ENCODE results near the gene MYRFL.

Gene MYRFL

DNA sequence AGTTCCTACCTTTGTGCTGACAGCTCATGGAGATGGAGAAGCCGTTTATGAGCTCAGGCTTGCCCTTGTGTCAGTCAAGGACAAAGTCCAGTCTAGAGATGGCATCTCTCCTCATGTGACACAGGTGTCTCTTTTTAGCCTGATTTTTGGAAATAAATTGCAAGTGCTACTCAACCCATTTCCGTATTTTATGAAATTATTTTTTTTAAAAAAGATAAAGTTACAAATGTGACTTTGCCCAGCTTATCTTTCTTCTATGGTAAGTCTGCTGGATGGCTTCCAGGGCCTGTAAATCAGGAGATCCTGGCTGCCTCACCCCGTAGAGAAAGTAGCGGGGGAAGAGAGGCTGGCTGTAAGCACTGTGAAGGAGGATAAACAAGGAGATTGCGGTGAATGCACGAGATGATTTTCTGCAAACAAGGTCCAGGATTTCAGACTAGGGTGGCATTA is 169.7 kb downstream of the MYRFL start:
- Histone ChIP-seq H3K4me1 (ENCODE audit: control insufficient read depth, insufficient read depth, low read length) (peaks cover 14% of the 10 kb centered on the region), H3K36me3 (ENCODE audit: insufficient read depth, low read length) (no peaks in the 10 kb centered on the region), H3K9ac (ENCODE audit: low read depth, low read length) (no peak overlapping the region), H3K4me2 (ENCODE audit: low read length) (no peak overlapping the region), H3K4me3 (ENCODE audit: low read length) (no peak overlapping the region), H3K9me3 (replicated peaks; ENCODE audit: low read length) (no peaks in the 10 kb centered on the region), H3K27me3 (ENCODE audit: control insufficient read depth, insufficient read depth, low read length) (no peaks in the 10 kb centered on the region)

DNA sequence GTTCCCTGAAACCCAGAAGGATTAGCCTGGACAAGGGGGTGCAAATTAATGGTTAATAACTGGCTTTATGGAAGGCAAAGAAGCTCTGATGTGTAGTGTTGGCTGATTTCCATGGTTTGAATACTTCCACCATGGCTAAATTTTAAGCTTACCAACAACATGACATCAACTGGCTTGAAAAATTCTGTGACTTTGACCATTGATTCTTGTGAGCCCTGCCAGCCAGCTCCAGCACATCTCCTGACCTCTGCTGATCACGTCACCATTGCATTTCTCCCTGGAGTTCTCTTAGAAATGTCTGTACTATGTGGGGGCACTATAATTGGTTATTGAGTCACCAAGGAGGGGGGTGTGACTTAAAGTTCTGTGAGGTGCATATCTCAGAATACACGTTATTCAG is 171.2 kb downstream of the MYRFL start:
- Histone ChIP-seq H3K9me3 (replicated peaks; ENCODE audit: low read length) (no peaks in the 10 kb centered on the region), H3K27me3 (ENCODE audit: control insufficient read depth, insufficient read depth, low read length) (no peaks in the 10 kb centered on the region), H3K9ac (ENCODE audit: low read depth, low read length) (no peak overlapping the region), H3K36me3 (ENCODE audit: insufficient read depth, low read length) (no peaks in the 10 kb centered on the region), H3K4me2 (ENCODE audit: low read length) (no peak overlapping the region), H3K4me3 (ENCODE audit: low read length) (no peak overlapping the region), H3K4me1 (ENCODE audit: control insufficient read depth, insufficient read depth, low read length) (peaks cover 14% of the 10 kb centered on the region)

DNA sequence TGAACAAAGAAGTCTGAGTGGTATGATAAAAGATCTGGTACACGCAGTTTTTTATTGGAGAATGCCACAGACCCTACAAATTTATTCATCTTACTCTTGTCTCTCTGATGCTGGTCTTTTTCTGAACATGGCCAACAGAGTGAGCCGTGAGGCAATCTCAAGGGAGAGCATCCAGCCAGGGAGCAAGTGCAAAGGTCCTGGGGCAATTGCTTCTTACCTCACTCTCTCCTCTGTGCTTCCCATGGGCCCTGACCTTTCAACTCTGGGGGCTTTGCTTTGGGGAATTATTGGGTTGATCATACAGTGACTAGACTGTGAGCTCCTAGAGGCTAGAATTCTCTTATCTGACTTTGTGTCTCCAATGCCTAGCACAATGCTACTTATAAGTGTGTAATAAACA is 171.7 kb downstream of the MYRFL start:
- no peak overlapping the region for H3K4me3 ChIP-seq (ENCODE audit: low read length)
- no peaks in the 10 kb centered on the region for H3K36me3 ChIP-seq (ENCODE audit: insufficient read depth, low read length)
- no peak overlapping the region for H3K4me2 ChIP-seq (ENCODE audit: low read length)
- H3K9me3 ChIP-seq (replicated peaks; ENCODE audit: low read length): no peaks in the 10 kb centered on the region
- H3K4me1 ChIP-seq (ENCODE audit: control insufficient read depth, insufficient read depth, low read length): peaks cover 14% of the 10 kb centered on the region
- no peak overlapping the region for H3K9ac ChIP-seq (ENCODE audit: low read depth, low read length)
- no peaks in the 10 kb centered on the region for H3K27me3 ChIP-seq (ENCODE audit: control insufficient read depth, insufficient read depth, low read length)

DNA sequence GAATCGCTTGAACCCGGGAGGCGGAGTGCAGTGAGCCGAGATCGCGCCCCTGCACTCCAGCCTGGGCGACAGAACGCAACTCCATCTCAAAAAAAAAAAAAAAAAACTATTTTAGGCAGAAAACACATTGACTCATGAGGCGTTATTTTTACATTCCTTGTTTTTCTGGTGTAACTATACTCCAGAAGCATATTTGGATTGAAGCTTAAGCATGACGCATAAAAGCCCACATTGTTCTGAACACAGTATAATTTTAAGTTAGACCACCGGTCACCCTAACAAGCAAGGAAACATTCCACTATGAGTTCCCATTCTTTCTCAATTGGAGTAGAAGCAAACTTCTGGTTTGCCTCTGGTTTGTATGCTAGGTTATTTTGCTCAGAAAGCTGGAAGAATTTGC is 173.0 kb downstream of the MYRFL start:
- Histone ChIP-seq H3K36me3 (ENCODE audit: insufficient read depth, low read length) (no peaks in the 10 kb centered on the region), H3K4me1 (ENCODE audit: control insufficient read depth, insufficient read depth, low read length) (peaks cover 14% of the 10 kb centered on the region), H3K27me3 (ENCODE audit: control insufficient read depth, insufficient read depth, low read length) (no peaks in the 10 kb centered on the region), H3K9ac (ENCODE audit: low read depth, low read length) (peak overlapping the region; percentile 8), H3K4me3 (ENCODE audit: low read length) (peak overlapping the region; percentile 33), H3K9me3 (replicated peaks; ENCODE audit: low read length) (no peaks in the 10 kb centered on the region), H3K4me2 (ENCODE audit: low read length) (peak overlapping the region; percentile 61)

DNA sequence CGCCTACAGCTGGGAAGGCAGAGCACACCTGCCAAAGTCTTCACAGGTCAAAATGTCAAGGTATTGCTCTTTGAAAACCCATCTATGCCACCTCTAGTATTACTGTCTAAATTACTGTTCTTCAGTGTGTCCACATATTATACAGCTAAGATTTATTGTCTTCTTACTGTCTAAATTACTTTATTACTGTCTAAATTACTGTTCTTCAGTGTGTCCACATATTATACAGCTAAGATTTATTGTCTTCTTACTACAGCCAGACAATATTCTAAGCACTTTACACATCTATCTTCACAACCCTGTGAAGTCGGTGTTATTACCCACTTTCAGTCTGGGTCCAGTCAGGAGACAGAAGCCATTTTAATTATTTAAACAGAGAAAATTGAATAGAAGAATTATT is 173.9 kb downstream of the MYRFL start:
- peaks cover 14% of the 10 kb centered on the region for H3K4me1 ChIP-seq (ENCODE audit: control insufficient read depth, insufficient read depth, low read length)
- H3K4me3 ChIP-seq (ENCODE audit: low read length): no peak overlapping the region
- H3K27me3 ChIP-seq (ENCODE audit: control insufficient read depth, insufficient read depth, low read length): no peaks in the 10 kb centered on the region
- H3K9ac ChIP-seq (ENCODE audit: low read depth, low read length): no peak overlapping the region
- H3K4me2 ChIP-seq (ENCODE audit: low read length): no peak overlapping the region
- H3K9me3 ChIP-seq (replicated peaks; ENCODE audit: low read length): no peaks in the 10 kb centered on the region
- no peaks in the 10 kb centered on the region for H3K36me3 ChIP-seq (ENCODE audit: insufficient read depth, low read length)

DNA sequence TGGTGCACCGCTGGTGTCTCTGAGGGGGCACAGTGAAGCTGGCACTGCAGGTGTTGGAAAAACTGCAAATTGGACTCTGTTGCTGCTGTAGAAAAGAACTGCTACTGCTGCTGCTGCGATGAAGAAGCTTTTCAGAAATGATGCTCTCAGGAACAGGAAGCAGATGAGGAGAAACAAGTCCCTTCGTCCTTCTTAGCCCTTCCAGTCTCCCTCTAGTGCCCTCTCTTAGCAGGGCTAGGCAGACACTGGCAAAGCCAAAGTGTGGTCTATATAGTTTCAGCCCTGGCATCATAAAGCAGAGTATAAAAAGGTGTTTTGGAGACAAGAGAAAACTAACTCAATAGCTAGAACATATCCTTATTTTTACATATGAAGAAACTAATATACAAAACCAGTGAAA is 174.5 kb downstream of the MYRFL start:
- H3K4me1 ChIP-seq (ENCODE audit: control insufficient read depth, insufficient read depth, low read length): peaks cover 14% of the 10 kb centered on the region
- no peak overlapping the region for H3K9ac ChIP-seq (ENCODE audit: low read depth, low read length)
- no peaks in the 10 kb centered on the region for H3K27me3 ChIP-seq (ENCODE audit: control insufficient read depth, insufficient read depth, low read length)
- no peak overlapping the region for H3K4me2 ChIP-seq (ENCODE audit: low read length)
- no peaks in the 10 kb centered on the region for H3K9me3 ChIP-seq (replicated peaks; ENCODE audit: low read length)
- H3K36me3 ChIP-seq (ENCODE audit: insufficient read depth, low read length): no peaks in the 10 kb centered on the region
- no peak overlapping the region for H3K4me3 ChIP-seq (ENCODE audit: low read length)

DNA sequence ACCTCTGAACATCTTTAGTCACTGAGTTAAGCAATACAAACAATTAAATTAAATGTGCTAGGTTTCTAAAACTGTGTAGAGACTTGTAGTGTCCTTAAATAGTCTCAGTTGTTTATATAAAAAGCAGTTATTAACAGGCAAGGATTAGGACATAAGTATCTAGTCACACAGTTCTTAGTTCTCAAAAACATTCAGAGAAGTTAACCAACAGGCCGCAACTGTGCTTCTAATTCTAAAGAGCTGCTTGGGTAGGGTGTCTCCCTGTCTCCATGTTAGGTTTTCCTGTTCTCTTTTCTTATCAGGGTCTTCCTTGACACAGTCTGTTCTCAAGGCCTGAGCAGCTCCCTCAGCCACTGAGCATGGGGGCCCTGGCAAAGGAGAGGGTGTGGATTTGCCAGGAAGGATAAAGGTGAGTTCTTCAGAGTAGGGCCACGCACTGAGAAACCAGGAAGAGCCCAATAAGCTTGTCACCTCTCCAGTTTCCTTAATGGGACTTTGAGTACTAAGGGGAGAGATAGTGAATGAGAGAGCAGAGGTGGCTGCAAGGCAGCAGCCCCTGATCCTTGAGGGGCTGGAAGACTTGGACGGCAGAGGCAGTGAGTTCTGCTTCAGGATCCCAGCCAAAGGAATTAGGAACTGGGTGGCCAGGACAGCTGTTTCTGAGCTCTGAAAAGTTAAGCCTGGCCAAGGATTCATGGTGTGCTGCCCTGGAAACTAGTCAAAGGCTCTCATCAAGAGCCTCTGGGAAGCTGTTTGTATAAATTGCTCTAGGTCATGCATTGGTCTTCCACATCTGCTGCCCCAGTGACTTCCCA is 177.3 kb downstream of the MYRFL start:
- Histone ChIP-seq H3K4me2 (ENCODE audit: low read length) (no peak overlapping the region), H3K27me3 (ENCODE audit: control insufficient read depth, insufficient read depth, low read length) (no peaks in the 10 kb centered on the region), H3K9ac (ENCODE audit: low read depth, low read length) (no peak overlapping the region), H3K36me3 (ENCODE audit: insufficient read depth, low read length) (no peaks in the 10 kb centered on the region), H3K4me3 (ENCODE audit: low read length) (no peak overlapping the region), H3K4me1 (ENCODE audit: control insufficient read depth, insufficient read depth, low read length) (peaks cover 11% of the 10 kb centered on the region), H3K9me3 (replicated peaks; ENCODE audit: low read length) (no peaks in the 10 kb centered on the region)

DNA sequence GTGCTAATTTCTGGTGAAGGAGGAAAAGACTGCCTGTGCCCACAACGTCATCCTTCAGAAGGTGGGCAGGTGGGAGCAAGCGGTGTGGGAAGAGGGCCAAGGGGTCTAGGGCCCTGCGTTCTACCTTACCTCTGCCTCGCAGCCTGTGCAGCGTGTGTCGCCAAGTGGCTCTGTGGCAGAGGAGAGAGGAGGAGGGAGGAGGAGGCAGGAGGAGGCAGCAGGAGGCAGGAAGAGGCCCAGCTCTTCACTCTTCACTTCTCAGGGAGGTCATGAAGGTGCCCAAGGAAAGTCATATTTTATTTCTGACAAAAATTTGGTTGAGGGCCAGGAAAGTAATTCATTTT is 177.9 kb downstream of the MYRFL start:
- H3K4me3 ChIP-seq (ENCODE audit: low read length): no peak overlapping the region
- no peaks in the 10 kb centered on the region for H3K27me3 ChIP-seq (ENCODE audit: control insufficient read depth, insufficient read depth, low read length)
- H3K9me3 ChIP-seq (replicated peaks; ENCODE audit: low read length): no peaks in the 10 kb centered on the region
- no peaks in the 10 kb centered on the region for H3K36me3 ChIP-seq (ENCODE audit: insufficient read depth, low read length)
- H3K4me2 ChIP-seq (ENCODE audit: low read length): no peak overlapping the region
- H3K4me1 ChIP-seq (ENCODE audit: control insufficient read depth, insufficient read depth, low read length): peaks cover 6% of the 10 kb centered on the region
- H3K9ac ChIP-seq (ENCODE audit: low read depth, low read length): no peak overlapping the region

DNA sequence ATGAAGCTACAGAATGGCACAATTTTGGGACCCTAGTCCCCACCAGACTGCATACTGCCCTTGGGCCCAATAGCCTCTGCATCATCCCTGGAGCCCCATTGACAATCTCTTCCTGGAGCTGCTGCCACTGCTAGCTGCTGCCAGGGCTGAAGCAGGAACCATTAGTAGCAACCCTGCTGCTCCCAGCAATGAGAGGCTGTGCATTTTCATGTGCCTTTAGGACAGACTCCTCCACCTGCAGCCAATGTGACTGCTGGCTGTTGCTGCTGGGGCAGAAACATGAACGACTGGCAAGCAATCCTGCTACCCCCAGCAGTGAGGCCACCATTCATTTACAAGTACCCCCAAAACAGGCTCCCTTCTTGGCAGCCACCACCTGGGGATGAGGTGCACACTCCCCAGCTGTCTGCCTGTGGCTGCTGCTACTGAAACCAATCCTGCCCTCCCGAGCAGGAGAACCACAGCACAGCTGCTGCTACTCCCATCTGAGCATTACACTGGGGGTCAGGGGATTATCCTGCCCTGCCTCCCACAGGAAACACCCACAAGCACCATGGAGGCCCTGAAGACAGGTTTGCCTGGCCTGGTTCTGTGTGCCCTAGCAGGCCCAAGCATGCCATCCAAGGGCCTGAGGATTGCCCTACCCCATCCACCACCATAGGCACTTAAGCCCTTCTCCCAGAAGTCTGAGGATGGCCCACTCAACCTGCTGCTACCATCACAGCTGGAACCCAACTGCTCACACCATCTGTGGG is 181.0 kb downstream of the MYRFL start:
- no peak overlapping the region for H3K4me3 ChIP-seq (ENCODE audit: low read length)
- H3K36me3 ChIP-seq (ENCODE audit: insufficient read depth, low read length): no peaks in the 10 kb centered on the region
- no peaks in the 10 kb centered on the region for H3K9me3 ChIP-seq (replicated peaks; ENCODE audit: low read length)
- H3K27me3 ChIP-seq (ENCODE audit: control insufficient read depth, insufficient read depth, low read length): no peaks in the 10 kb centered on the region
- H3K4me1 ChIP-seq (ENCODE audit: control insufficient read depth, insufficient read depth, low read length): no peaks in the 10 kb centered on the region
- no peak overlapping the region for H3K9ac ChIP-seq (ENCODE audit: low read depth, low read length)
- no peak overlapping the region for H3K4me2 ChIP-seq (ENCODE audit: low read length)

DNA sequence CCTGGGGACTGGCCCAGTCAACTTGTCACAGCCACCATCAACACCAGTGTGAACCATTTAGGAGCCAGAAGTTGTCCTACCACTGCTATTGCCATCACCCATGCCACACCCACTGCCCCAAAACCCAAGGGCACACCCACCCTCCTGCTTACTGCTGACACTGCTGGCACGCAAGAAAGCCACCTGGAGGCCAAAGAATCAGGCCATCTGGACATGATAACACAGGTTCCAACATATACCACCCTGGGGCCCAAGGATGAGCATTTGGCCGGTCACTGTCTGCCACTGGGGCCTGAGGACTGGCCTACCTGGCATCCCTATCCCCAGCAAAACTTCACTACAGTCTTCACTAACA is 181.6 kb downstream of the MYRFL start:
- Histone ChIP-seq H3K9ac (ENCODE audit: low read depth, low read length) (no peak overlapping the region), H3K36me3 (ENCODE audit: insufficient read depth, low read length) (no peaks in the 10 kb centered on the region), H3K4me3 (ENCODE audit: low read length) (no peak overlapping the region), H3K4me2 (ENCODE audit: low read length) (no peak overlapping the region), H3K4me1 (ENCODE audit: control insufficient read depth, insufficient read depth, low read length) (no peaks in the 10 kb centered on the region), H3K27me3 (ENCODE audit: control insufficient read depth, insufficient read depth, low read length) (no peaks in the 10 kb centered on the region), H3K9me3 (replicated peaks; ENCODE audit: low read length) (no peaks in the 10 kb centered on the region)

DNA sequence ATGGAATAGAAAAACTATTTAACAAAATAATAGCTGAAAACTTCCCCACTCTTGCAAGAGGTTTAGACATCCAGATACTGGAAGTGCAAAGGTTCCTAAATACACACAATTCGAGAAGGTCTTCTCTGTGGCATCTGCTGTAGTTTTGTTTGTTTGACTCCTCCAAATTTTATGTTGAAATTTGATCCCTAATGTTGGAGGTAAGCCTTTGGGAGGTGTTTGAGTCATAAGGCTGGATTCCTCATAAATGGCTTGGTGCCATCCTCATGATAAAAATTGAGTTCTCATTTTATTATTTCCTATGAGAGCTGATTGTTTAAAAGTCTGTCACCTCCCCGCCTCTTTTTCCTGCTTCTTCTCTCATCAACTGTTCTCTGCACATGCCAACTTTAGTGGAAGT is 182.7 kb downstream of the MYRFL start:
- Histone ChIP-seq H3K4me2 (ENCODE audit: low read length) (no peak overlapping the region), H3K36me3 (ENCODE audit: insufficient read depth, low read length) (no peaks in the 10 kb centered on the region), H3K4me3 (ENCODE audit: low read length) (no peak overlapping the region), H3K4me1 (ENCODE audit: control insufficient read depth, insufficient read depth, low read length) (no peaks in the 10 kb centered on the region), H3K9me3 (replicated peaks; ENCODE audit: low read length) (no peaks in the 10 kb centered on the region), H3K27me3 (ENCODE audit: control insufficient read depth, insufficient read depth, low read length) (no peaks in the 10 kb centered on the region), H3K9ac (ENCODE audit: low read depth, low read length) (no peak overlapping the region)
